H1 (cell line): ENCODE results near the gene CDH22. TPM values are rescaled to one million over a fixed set of nuclear protein-coding genes. Genes with fewer than 3 reads are reported as not detected.

Experiments
- CTCF ChIA-PET: fragments of 300-600 bp; sonication (Branson Sonifier 250); formaldehyde crosslinking; loops from one replicate; lab custom pipeline; 2021; ENCODE audit not compliant: partially characterized antibody; lab: Charles Lee
- POLR2A ChIA-PET: fragments of 300-600 bp; sonication (Branson Sonifier 250); formaldehyde crosslinking; loops from one replicate; lab custom pipeline; 2021; ENCODE audit warnings: inconsistent platforms; ENCODE audit not compliant: partially characterized antibody; lab: Charles Lee
- DNase-seq, 2 experiments: peaks; one replicate each; pipeline versions ENCODE4 v3.0.0 to v3.0.0-alpha.2; 2010 to 2022; ENCODE audit warnings: low spot score in 2 of 2, low read depth in 1 of 2, mixed read lengths in 1 of 2
- FAIRE-seq: peaks from 2 replicates; lab custom pipeline; 2011; peaks lifted over from hg19 to GRCh38; lab: Jason Lieb, UNC
- H2AFZ ChIP-seq: 2 replicates; pipeline ENCODE4 v1.8.1; 2012; ENCODE audit warnings: low read length, inconsistent platforms
- H2AK5ac ChIP-seq: 2 replicates; pipeline ENCODE4 v1.6.1; 2013; ENCODE audit warnings: low read depth, low read length
- H2BK120ac ChIP-seq: replicated peaks from 2 replicates; pipeline ENCODE3; 2013; ENCODE audit warnings: low read depth, low read length, inconsistent platforms
- H2BK12ac ChIP-seq: 2 replicates; pipeline ENCODE4 v1.6.1; 2013; ENCODE audit warnings: low read depth, low read length
- H2BK15ac ChIP-seq: 2 replicates; pipeline ENCODE4 v1.6.1; 2013; ENCODE audit warnings: low read length
- H2BK20ac ChIP-seq: 2 replicates; pipeline ENCODE4 v1.6.1; 2013; ENCODE audit warnings: low read length
- H2BK5ac ChIP-seq: 2 replicates; pipeline ENCODE4 v1.6.1; 2013; ENCODE audit warnings: low read depth, low read length
- H3K14ac ChIP-seq: 2 replicates; pipeline ENCODE4 v1.6.1; 2013; ENCODE audit warnings: inconsistent platforms; ENCODE audit not compliant: insufficient read length
- H3K18ac ChIP-seq: 2 replicates; pipeline ENCODE4 v1.6.1; 2013; ENCODE audit warnings: low read length; ENCODE audit errors: extremely low read depth
- H3K23ac ChIP-seq: 2 replicates; pipeline ENCODE4 v1.6.1; 2013; ENCODE audit warnings: inconsistent platforms; ENCODE audit not compliant: insufficient read length
- H3K23me2 ChIP-seq: 2 replicates; pipeline ENCODE4 v1.6.1; 2013; ENCODE audit warnings: low read depth, low read length
- H3K27ac ChIP-seq: 2 replicates; pipeline ENCODE4 v1.6.1; 2011; ENCODE audit warnings: low read depth, low read length, inconsistent platforms
- H3K27me3 ChIP-seq, 4 experiments: replicated peaks in 1 of 4; 1 replicate in 1 of 4; 2 replicates in 3 of 4; pipeline versions ENCODE4 v1.6.1 to v1.8.1; 2011 to 2013; ENCODE audit warnings: low read length in 3 of 4, mild to moderate bottlenecking in 3 of 4, inconsistent platforms in 2 of 4, mixed read lengths in 2 of 4, moderate library complexity in 1 of 4; ENCODE audit not compliant: control insufficient read depth in 3 of 4, insufficient read depth in 3 of 4; ENCODE audit errors: extremely low read depth in 1 of 4
- H3K36me3 ChIP-seq, 4 experiments: 2 replicates each; pipeline versions ENCODE4 v1.6.1 to v1.8.1; 2011 to 2013; ENCODE audit warnings: mild to moderate bottlenecking in 4 of 4, low read length in 3 of 4, moderate library complexity in 2 of 4, control low read depth in 1 of 4, inconsistent platforms in 1 of 4; ENCODE audit not compliant: insufficient read depth in 4 of 4, control insufficient read depth in 2 of 4
- H3K4ac ChIP-seq: replicated peaks from 2 replicates; pipeline ENCODE3; 2013; ENCODE audit warnings: low read length, low read depth, mixed read lengths, inconsistent platforms; ENCODE audit not compliant: insufficient read length
- H3K4me1 ChIP-seq, 4 experiments: replicated peaks in 1 of 4; 1 replicate in 1 of 4; 2 replicates in 3 of 4; pipeline versions ENCODE4 v1.6.1 to v1.8.1; 2011 to 2013; ENCODE audit warnings: low read length in 3 of 4, inconsistent platforms in 2 of 4, mixed read lengths in 1 of 4; ENCODE audit not compliant: insufficient read depth in 4 of 4, control insufficient read depth in 3 of 4
- H3K4me2 ChIP-seq, 2 experiments: 2 replicates each; pipeline versions ENCODE4 v1.6.1 to v1.8.1; 2011 to 2013; ENCODE audit warnings: low read depth in 2 of 2, low read length in 2 of 2, control low read depth in 1 of 2, inconsistent platforms in 1 of 2, mild to moderate bottlenecking in 1 of 2; ENCODE audit not compliant: insufficient read depth in 1 of 2
- H3K4me3 ChIP-seq, 4 experiments: fragments of 200-600, 300-600 bp in 1 of 4; sonication (generic), shearing (Covaris generic), sonication (Bioruptor Twin) in 1 of 4; 2 replicates each; pipeline versions ENCODE4 v1.5.1 to v1.8.1; 2011 to 2016; ENCODE audit warnings: low read length in 4 of 4, low read depth in 3 of 4, control low read depth in 2 of 4, inconsistent platforms in 2 of 4, mild to moderate bottlenecking in 2 of 4, mixed read lengths in 1 of 4, moderate library complexity in 1 of 4; ENCODE audit not compliant: insufficient read depth in 2 of 4; ENCODE audit errors: extremely low read depth in 1 of 4
- H3K56ac ChIP-seq: replicated peaks from 2 replicates; pipeline ENCODE3; 2013; ENCODE audit warnings: low read depth, mild to moderate bottlenecking, mixed read lengths, low read length, inconsistent platforms; ENCODE audit not compliant: insufficient read length
- H3K79me1 ChIP-seq: 2 replicates; pipeline ENCODE4 v1.6.1; 2013; ENCODE audit warnings: low read depth, low read length, control low read depth
- H3K79me2 ChIP-seq, 2 experiments: 2 replicates each; pipeline versions ENCODE4 v1.6.1 to v1.8.1; 2012 to 2013; ENCODE audit warnings: low read length in 2 of 2, mild to moderate bottlenecking in 2 of 2, inconsistent platforms in 1 of 2; ENCODE audit not compliant: insufficient read depth in 2 of 2, control insufficient read depth in 1 of 2
- H3K9ac ChIP-seq, 4 experiments: replicated peaks in 1 of 4; 1 replicate in 1 of 4; 2 replicates in 3 of 4; pipeline versions ENCODE4 v1.6.1 to v1.8.1; 2011 to 2013; ENCODE audit warnings: low read depth in 3 of 4, low read length in 3 of 4, control low read depth in 2 of 4, mild to moderate bottlenecking in 2 of 4, moderate library complexity in 2 of 4, inconsistent platforms in 1 of 4; ENCODE audit errors: extremely low read depth in 1 of 4
- H3K9me3 ChIP-seq, 2 experiments: 2 replicates each; pipeline versions ENCODE4 v1.6.1 to v1.8.1; 2012 to 2013; ENCODE audit warnings: mild to moderate bottlenecking in 2 of 2, moderate library complexity in 2 of 2, control low read depth in 1 of 2, inconsistent platforms in 1 of 2, low read depth in 1 of 2, low read length in 1 of 2, mixed read lengths in 1 of 2; ENCODE audit not compliant: insufficient read depth in 2 of 2
- H4K20me1 ChIP-seq, 2 experiments: replicated peaks in 1 of 2; 2 replicates each; pipeline versions ENCODE3 to v1.8.1; 2011 to 2013; ENCODE audit warnings: inconsistent platforms in 2 of 2, low read length in 2 of 2, mild to moderate bottlenecking in 1 of 2; ENCODE audit not compliant: insufficient read depth in 2 of 2, control insufficient read depth in 1 of 2
- H4K5ac ChIP-seq: 2 replicates; pipeline ENCODE4 v1.6.1; 2013; ENCODE audit warnings: low read length, low read depth, mixed read lengths, inconsistent platforms; ENCODE audit not compliant: insufficient read length
- H4K8ac ChIP-seq: 2 replicates; pipeline ENCODE4 v1.8.0; 2013; ENCODE audit warnings: mild to moderate bottlenecking, moderate library complexity, low read length, inconsistent platforms; ENCODE audit not compliant: insufficient read depth; ENCODE audit errors: extremely low read depth
- H4K91ac ChIP-seq: replicated peaks from 2 replicates; pipeline ENCODE3; 2013; ENCODE audit warnings: low read length, mixed read lengths, inconsistent platforms; ENCODE audit not compliant: insufficient read length
- NRF1 ChIP-seq: IDR thresholded peaks from 2 replicates; pipeline ENCODE4 v1.6.1; 2011; ENCODE audit warnings: mild to moderate bottlenecking, low read depth, low read length, improper control_type of control experiment
- SP2 ChIP-seq: IDR thresholded peaks from 2 replicates; pipeline ENCODE4 v1.6.1; 2012; ENCODE audit warnings: mild to moderate bottlenecking, low read length, inconsistent platforms
- SUZ12 ChIP-seq: fragments of 200-600 bp; sonication (generic); IDR thresholded peaks from 2 replicates; pipeline ENCODE4 v1.6.1; 2012; ENCODE audit warnings: mild to moderate bottlenecking, inconsistent platforms, low read length, moderate library complexity, mixed read lengths
- TCF12 ChIP-seq: IDR thresholded peaks from 2 replicates; pipeline ENCODE4 v1.6.1; 2011; ENCODE audit warnings: low read depth, mild to moderate bottlenecking, low read length
- TEAD4 ChIP-seq: IDR thresholded peaks from 2 replicates; pipeline ENCODE4 v1.6.1; 2012; ENCODE audit warnings: low read depth, low read length, inconsistent platforms, mixed read lengths
- WGBS, 2 experiments: shearing (Covaris generic) in 1 of 2; methylation state at CpG; one replicate each; pipeline versions ENCODE4 v1.1.6 to v1.1.7; 2013 to 2015; ENCODE audit warnings: low lambda C conversion rate in 2 of 2, mixed read lengths in 2 of 2, inconsistent platforms in 1 of 2, low coverage in 1 of 2, missing lambda C conversion rate in 1 of 2; ENCODE audit not compliant: insufficient replicate concordance in 2 of 2, insufficient coverage in 1 of 2, insufficient read length in 1 of 2; ENCODE audit errors: extremely low coverage in 1 of 2, missing lambda C conversion rate in 1 of 2; 5-methylcytosine and 5-hydroxymethylcytosine counted together
- polyA plus RNA-seq, 7 experiments: library from polyadenylated mRNA; depleted of rRNA in 3 of 7; stranded (reverse) in 5 of 7; unstranded in 2 of 7; fragments of >200 nt in 5 of 7; fragments of 200-250 nt in 2 of 7; gene quantifications; 1 replicate in 5 of 7; 2 replicates in 1 of 7; 4 replicates in 1 of 7; pipeline versions ENCODE4 v1.2.1 to v1.2.3, GENCODE V29; 2011 to 2013; ENCODE audit warnings: missing spikeins in 2 of 7, mixed read lengths in 2 of 7
- total RNA-seq: library from RNA; stranded (reverse); fragmentation: NEBNext Ultra II Directional; extraction: Animal tissue kit (Norgen Biotek cat#: 25700); gene quantifications from 2 replicates; pipeline ENCODE4 v1.2.1, GENCODE V29; 2021

The CDH22 gene
- total and polyA plus RNA-seq, 2 of the 8 experiments (the other 6 are each of a cell fraction or from before 2014, with no cell fraction given): 0.35 to 0.39 TPM

- Histone ChIP-seq H3K79me2 (no peaks in the 10 kb centered on the region), H2AK5ac (no peak overlapping the region), H3K4me1 (peaks cover 0 to 3% (median 2%) of the 10 kb centered on the region in 4 experiments; a peak in 3 of 7 replicates), H2BK15ac (0 out of 2 replicates have a peak overlapping the region, but pooled peaks have one; percentile 53), H3K4ac (no peak overlapping the region), H4K20me1 (peaks cover 0 to 2% of the 10 kb centered on the region in 2 experiments)
- TF ChIP-seq TCF12 (no peak), NRF1 (no peak), TEAD4 (no peak), SUZ12 (no peak), SP2 (no peak)
- TF ChIP-seq, all 59 proteins: peak for 0
- ChIA-PET CTCF (interaction anchor here (0.6 to 17.6 kb wide), 16 partner anchors 9 to 281 kb away, joined by 3 to 214 read pairs (median 4); partner anchors contain the start of gene CDH22), POLR2A (interaction anchor here (1.0 to 1.3 kb wide), 2 partner anchors 19 to 24 kb away, joined by 3 read pairs; no protein-coding TSS in a partner anchor)
- Histone ChIP-seq H3K79me1 (no peaks in the 10 kb centered on the region), H3K4me2 (no peak overlapping the region), H4K8ac (no peak overlapping the region), H3K18ac (no peak overlapping the region), H2BK20ac (no peak overlapping the region), H4K91ac (no peak overlapping the region), H3K4me3 (no peak overlapping the region), H3K23me2 (no peaks in the 10 kb centered on the region), H3K9ac (no peak overlapping the region), H2BK120ac (no peak overlapping the region), H3K56ac (no peak overlapping the region), H3K36me3 (no peaks in the 10 kb centered on the region), H3K14ac (no peak overlapping the region), H4K5ac (no peak overlapping the region), H3K9me3 (no peaks in the 10 kb centered on the region), H3K27me3 (peaks cover 0 to 2% (median 0%) of the 10 kb centered on the region in 4 experiments; a peak in 1 of 7 replicates), H3K23ac (no peak overlapping the region), H2BK5ac (no peak overlapping the region), H2BK12ac (no peak overlapping the region), H3K27ac (no peak overlapping the region), H2AFZ (no peak overlapping the region)
- no peak for DNase-seq
- FAIRE-seq: no peak
- WGBS, 2 experiments: 92% methylated on average over 7 of the region's 7 CpGs; no CpG with 5 or more reads in 1 of the 2 experiments
Measured at GRCh38 chr20:46324379-46324778, 16.1 kb upstream of the CDH22 start.
